ENCODE measurements around the gene CHD2. TPM values are rescaled to one million over a fixed set of nuclear protein-coding genes. Genes with fewer than 3 reads are reported as not detected.

The CHD2 gene
- total RNA-seq, 1 donor from 2014 or later: 54.2 TPM

- Histone ChIP-seq H3K4me3 (ENCODE audit: low read depth, low read length) (no peak overlapping the region), H3K27me3 (ENCODE audit: control insufficient read depth, insufficient read depth, low read length) (no peaks in the 10 kb centered on the region), H3K36me3 (ENCODE audit: control insufficient read depth, insufficient read depth, low read length) (no peaks in the 10 kb centered on the region)
- no peak for DNase-seq (ENCODE audit: low read depth)
- TF ChIP-seq, protein P1, sequence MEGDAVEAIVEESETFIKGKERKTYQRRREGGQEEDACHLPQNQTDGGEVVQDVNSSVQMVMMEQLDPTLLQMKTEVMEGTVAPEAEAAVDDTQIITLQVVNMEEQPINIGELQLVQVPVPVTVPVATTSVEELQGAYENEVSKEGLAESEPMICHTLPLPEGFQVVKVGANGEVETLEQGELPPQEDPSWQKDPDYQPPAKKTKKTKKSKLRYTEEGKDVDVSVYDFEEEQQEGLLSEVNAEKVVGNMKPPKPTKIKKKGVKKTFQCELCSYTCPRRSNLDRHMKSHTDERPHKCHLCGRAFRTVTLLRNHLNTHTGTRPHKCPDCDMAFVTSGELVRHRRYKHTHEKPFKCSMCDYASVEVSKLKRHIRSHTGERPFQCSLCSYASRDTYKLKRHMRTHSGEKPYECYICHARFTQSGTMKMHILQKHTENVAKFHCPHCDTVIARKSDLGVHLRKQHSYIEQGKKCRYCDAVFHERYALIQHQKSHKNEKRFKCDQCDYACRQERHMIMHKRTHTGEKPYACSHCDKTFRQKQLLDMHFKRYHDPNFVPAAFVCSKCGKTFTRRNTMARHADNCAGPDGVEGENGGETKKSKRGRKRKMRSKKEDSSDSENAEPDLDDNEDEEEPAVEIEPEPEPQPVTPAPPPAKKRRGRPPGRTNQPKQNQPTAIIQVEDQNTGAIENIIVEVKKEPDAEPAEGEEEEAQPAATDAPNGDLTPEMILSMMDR (IDR thresholded peaks at IDR 0.05; ENCODE audit: insufficient read depth, low read length, poor library complexity, severe bottlenecking): no peak
Measured at GRCh38 chr15:92896561-92896960, 3.6 kb upstream of the CHD2 start.

DNA sequence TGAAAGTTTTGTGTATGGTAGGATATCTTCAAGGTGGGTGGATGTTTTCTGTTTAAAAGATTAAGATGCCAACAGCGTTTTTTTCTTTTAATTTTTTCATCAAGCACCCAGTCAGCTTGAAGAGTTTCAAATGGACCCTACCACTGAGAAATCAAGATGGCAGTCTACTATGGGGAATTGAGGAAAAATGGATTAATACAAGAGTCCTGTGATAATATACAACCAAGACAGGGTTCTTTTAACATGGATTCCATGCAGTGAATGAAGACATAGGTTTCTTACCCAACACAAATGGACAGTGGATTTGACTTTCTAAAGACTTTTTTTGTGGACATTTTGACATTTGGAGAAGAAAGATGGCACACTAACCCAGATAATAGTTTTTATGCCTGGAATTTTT lies 2.5 kb upstream of the CHD2 start:
- TF ChIP-seq, protein P1 (IDR thresholded peaks at IDR 0.05; ENCODE audit: insufficient read depth, low read length, poor library complexity, severe bottlenecking): no peak
- Histone ChIP-seq H3K27me3 (ENCODE audit: control insufficient read depth, insufficient read depth, low read length) (no peaks in the 10 kb centered on the region), H3K36me3 (ENCODE audit: control insufficient read depth, insufficient read depth, low read length) (no peaks in the 10 kb centered on the region), H3K4me3 (ENCODE audit: low read depth, low read length) (no peak overlapping the region)
- no peak for DNase-seq (ENCODE audit: low read depth)

DNA sequence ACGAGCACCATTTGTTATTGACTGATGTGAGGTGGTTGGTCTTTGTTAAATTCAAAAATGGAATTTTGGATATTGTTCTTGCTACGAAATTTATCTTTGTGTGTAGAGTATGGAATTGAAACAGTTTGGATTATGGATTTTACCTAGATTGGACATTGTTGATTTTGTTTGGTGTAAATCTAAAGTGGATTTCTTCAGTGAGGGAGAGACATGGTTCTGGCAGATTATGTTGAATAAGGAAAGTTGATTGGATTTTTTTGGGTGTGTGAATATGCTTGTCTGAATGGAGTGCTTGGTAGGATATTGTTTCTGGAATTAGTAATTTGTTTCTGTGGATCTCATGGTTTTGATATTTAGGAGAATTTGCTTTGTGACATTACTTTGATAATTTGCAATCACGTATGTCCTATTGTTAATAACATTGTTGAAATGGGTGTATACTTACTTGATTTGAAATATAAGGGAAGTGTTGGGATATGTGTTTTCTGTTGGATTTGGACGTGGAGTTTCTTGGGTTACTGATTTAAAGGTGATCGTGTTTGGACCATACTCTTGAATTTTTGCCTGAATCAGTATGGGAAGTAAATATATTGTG lies 1.0 kb upstream of the CHD2 start:
- H3K36me3 ChIP-seq (ENCODE audit: control insufficient read depth, insufficient read depth, low read length): no peaks in the 10 kb centered on the region
- DNase-seq (ENCODE audit: low read depth): no peak

DNA sequence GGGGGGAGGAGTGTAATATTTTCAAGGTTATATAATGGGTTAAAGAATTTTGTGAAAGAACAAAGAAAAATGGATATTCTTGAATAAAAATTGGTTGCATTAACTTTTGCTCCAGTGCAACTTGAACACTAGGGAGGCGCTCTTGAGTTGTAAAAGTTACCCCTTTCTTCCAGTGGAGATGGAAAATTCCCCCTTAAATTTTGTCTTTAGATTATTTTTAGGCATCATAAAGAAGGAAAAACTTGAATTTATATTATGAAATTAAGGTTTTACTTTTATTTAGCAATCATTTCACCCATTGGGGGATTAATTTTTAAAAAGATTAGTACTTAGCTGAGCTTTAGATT lies 550 bp upstream of the CHD2 start:
- Histone ChIP-seq H3K4me3 (ENCODE audit: low read depth, low read length) (peak overlapping the region; percentile 85), H3K27me3 (ENCODE audit: control insufficient read depth, insufficient read depth, low read length) (no peaks in the 10 kb centered on the region), H3K36me3 (ENCODE audit: control insufficient read depth, insufficient read depth, low read length) (no peaks in the 10 kb centered on the region)
- DNase-seq (ENCODE audit: low read depth): no peak
- TF ChIP-seq, protein P1 (IDR thresholded peaks at IDR 0.05; ENCODE audit: insufficient read depth, low read length, poor library complexity, severe bottlenecking): peak; percentile 42

More for the DNA sequence above, 1.0 kb upstream of the CHD2 start:
- H3K4me3 ChIP-seq (ENCODE audit: low read depth, low read length): no peak overlapping the region
- no peaks in the 10 kb centered on the region for H3K27me3 ChIP-seq (ENCODE audit: control insufficient read depth, insufficient read depth, low read length)
- TF ChIP-seq, protein P1 (IDR thresholded peaks at IDR 0.05; ENCODE audit: insufficient read depth, low read length, poor library complexity, severe bottlenecking): no peak

DNA sequence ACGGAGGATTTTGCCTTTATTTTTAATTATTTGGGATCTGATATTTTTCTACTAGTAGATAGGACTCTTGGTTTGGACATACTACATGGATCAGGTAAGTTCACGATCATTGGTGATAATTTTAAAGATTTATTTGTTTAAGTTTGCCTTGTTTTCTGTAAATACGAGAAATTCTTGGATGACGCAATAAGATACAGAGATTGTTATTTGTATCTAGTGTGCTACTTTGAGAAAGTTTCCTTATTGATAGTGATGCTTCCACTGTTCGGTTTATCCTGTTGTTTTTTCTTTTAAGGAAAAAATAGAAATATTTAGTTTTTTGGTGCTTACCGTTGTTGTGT lies 577 bp downstream of the CHD2 start:
- Histone ChIP-seq H3K27me3 (ENCODE audit: control insufficient read depth, insufficient read depth, low read length) (no peaks in the 10 kb centered on the region), H3K4me3 (ENCODE audit: low read depth, low read length) (peak overlapping the region; percentile 85), H3K36me3 (ENCODE audit: control insufficient read depth, insufficient read depth, low read length) (no peaks in the 10 kb centered on the region)
- TF ChIP-seq, protein P1 (IDR thresholded peaks at IDR 0.05; ENCODE audit: insufficient read depth, low read length, poor library complexity, severe bottlenecking): no peak
- no peak for DNase-seq (ENCODE audit: low read depth)

DNA sequence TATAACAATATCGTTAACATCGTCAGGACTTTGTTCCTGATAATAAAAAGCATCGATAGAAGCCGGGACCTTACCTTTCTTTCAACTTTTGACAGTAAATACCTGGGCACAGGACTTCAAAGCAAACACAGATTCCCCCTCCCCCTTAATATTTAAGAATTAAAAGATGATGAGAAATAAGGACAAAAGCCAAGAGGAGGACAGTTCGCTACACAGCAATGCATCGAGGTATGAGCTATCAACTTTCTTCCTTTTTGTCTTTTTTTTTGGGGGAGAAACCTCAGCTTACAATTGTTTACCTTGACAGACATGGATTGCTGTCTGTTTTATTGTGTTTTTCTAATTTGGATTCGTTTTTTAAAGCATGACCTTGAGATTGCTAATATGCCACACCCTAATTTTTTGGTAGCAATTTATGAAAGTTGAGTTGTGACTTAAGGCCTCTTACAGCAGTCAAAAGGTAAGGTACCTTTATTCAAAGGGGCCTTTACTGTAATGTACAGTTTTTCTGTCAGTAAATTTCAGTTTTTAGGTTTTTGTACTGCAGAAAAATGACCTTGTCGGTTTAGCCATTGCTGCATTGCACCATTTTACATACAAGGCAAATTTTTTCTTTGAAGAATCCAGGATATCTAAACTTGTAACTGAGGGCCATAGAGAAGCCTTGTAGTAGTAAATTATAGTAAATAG lies 1.1 kb downstream of the CHD2 start:
- Histone ChIP-seq H3K4me3 (ENCODE audit: low read depth, low read length) (peak overlapping the region; percentile 85), H3K27me3 (ENCODE audit: control insufficient read depth, insufficient read depth, low read length) (no peaks in the 10 kb centered on the region), H3K36me3 (ENCODE audit: control insufficient read depth, insufficient read depth, low read length) (no peaks in the 10 kb centered on the region)
- no peak for DNase-seq (ENCODE audit: low read depth)
- TF ChIP-seq, protein P1 (IDR thresholded peaks at IDR 0.05; ENCODE audit: insufficient read depth, low read length, poor library complexity, severe bottlenecking): no peak

All from kidney epithelial cell (primary cell).